Measurements from ENCODE around the gene WSCD1.

WSCD1 gene

GRCh38 chr17:6108987-6109386 is 38.8 kb downstream of the WSCD1 start:
- DNase-seq: no peak

- no peak for DNase-seq
Observed at GRCh38 chr17:6109536-6109935, 39.4 kb downstream of the WSCD1 start.

- DNase-seq: no peak
Observed at GRCh38 chr17:6110088-6110487, 39.9 kb downstream of the WSCD1 start.

GRCh38 chr17:6110592-6110991 is 40.4 kb downstream of the WSCD1 start:
- DNase-seq: no peak

- DNase-seq: no peak
Observed at GRCh38 chr17:6120351-6120750, 50.2 kb downstream of the WSCD1 start.

GRCh38 chr17:6124856-6125255 is 54.7 kb downstream of the WSCD1 start:
- no peak for DNase-seq

GRCh38 chr17:6126768-6127167 is 56.6 kb downstream of the WSCD1 start:
- DNase-seq: no peak

GRCh38 chr17:6134721-6135120 is 64.5 kb downstream of the WSCD1 start:
- DNase-seq: no peak

- DNase-seq: no peak
Observed at GRCh38 chr17:6135236-6135635, 65.1 kb downstream of the WSCD1 start.

GRCh38 chr17:6135996-6136395 is 65.8 kb downstream of the WSCD1 start:
- DNase-seq: no peak

GRCh38 chr17:6137716-6138502 is 67.7 kb downstream of the WSCD1 start:
- no peak for DNase-seq

- DNase-seq: no peak
Observed at GRCh38 chr17:6138761-6139446, 68.7 kb downstream of the WSCD1 start.

- DNase-seq: no peak
Observed at GRCh38 chr17:6139447-6139832, 69.3 kb downstream of the WSCD1 start.

GRCh38 chr17:6140188-6140587 is 70.0 kb downstream of the WSCD1 start:
- DNase-seq: no peak

GRCh38 chr17:6140728-6141330 is 70.7 kb downstream of the WSCD1 start:
- no peak for DNase-seq

- DNase-seq: no peak
Observed at GRCh38 chr17:6142701-6143100, 72.5 kb downstream of the WSCD1 start.

- no peak for DNase-seq
Observed at GRCh38 chr17:6145946-6146345, 75.8 kb downstream of the WSCD1 start.

GRCh38 chr17:6147042-6147441 is 76.9 kb downstream of the WSCD1 start:
- no peak for DNase-seq

- DNase-seq: no peak
Observed at GRCh38 chr17:6153375-6153774, 83.2 kb downstream of the WSCD1 start.

- no peak for DNase-seq
Observed at GRCh38 chr17:6157716-6158115, 87.5 kb downstream of the WSCD1 start.

- no peak for DNase-seq
Observed at GRCh38 chr17:6159541-6160231, 89.5 kb downstream of the WSCD1 start.

GRCh38 chr17:6160232-6160555 is 90.0 kb downstream of the WSCD1 start:
- no peak for DNase-seq
